Breast epithelium (tissue), 4 donors: Measurements from ENCODE around the gene WNK2. TPM values are rescaled to one million over a fixed set of nuclear protein-coding genes. Genes with fewer than 3 reads are reported as not detected.

Experiments used
- DNase-seq, 2 donors: peaks; one replicate each; pipeline ENCODE4 v3.0.0-alpha.2; 2019; ENCODE audit warnings: low spot score in 2 of 2
- H3K27ac ChIP-seq, 2 donors: fragments of 200-600 bp; sonication (generic) in 1 of 2; one replicate each; pipeline ENCODE4 v1.5.1; 2016 to 2019; ENCODE audit warnings: mild to moderate bottlenecking in 1 of 2
- H3K27me3 ChIP-seq, 2 donors: fragments of 200-600 bp; sonication (generic) in 1 of 2; one replicate each; pipeline versions ENCODE4 v1.5.1 to v1.6.0; 2017 to 2019; ENCODE audit warnings: control low read depth in 1 of 2, mild to moderate bottlenecking in 1 of 2
- H3K36me3 ChIP-seq: fragments of 200-600 bp; one replicate; pipeline ENCODE4 v1.5.1; 2019
- H3K4me1 ChIP-seq, 2 donors: fragments of 200-600 bp; sonication (generic); one replicate each; pipeline ENCODE4 v1.5.1; 2016 to 2019; ENCODE audit warnings: control low read depth in 1 of 2
- H3K4me3 ChIP-seq, 3 donors: fragments of 200-600 bp; sonication (generic); 1 replicate in 2 of 3; 2 replicates in 1 of 3; pipeline ENCODE4 v1.5.1; 2016 to 2019; ENCODE audit warnings: mild to moderate bottlenecking in 3 of 3, moderate library complexity in 2 of 3
- H3K9me3 ChIP-seq, 2 donors: fragments of 200-600 bp; sonication (generic) in 1 of 2; one replicate each; pipeline ENCODE4 v1.5.1; 2016 to 2019; ENCODE audit warnings: control low read depth in 1 of 2
- CTCF ChIP-seq, 3 donors: fragments of 450-650 bp; IDR thresholded peaks; one replicate each; pipeline ENCODE4 v1.5.1; 2016 to 2017; ENCODE audit warnings: antibody characterized with exemption in 3 of 3, mild to moderate bottlenecking in 3 of 3, moderate library complexity in 3 of 3
- POLR2A ChIP-seq: fragments of 450-650 bp; IDR thresholded peaks from one replicate; pipeline ENCODE4 v1.6.1; 2016; ENCODE audit warnings: antibody characterized with exemption, mild to moderate bottlenecking, moderate library complexity
- POLR2AphosphoS5 ChIP-seq, 3 donors: sonication (generic); formaldehyde crosslinking; IDR thresholded peaks; one replicate each; pipeline ENCODE4 v1.6.1; 2017; ENCODE audit warnings: antibody characterized with exemption in 3 of 3
- intact Hi-C: fragments of 100-400 bp; cut with DNase I; formaldehyde crosslinking; loops from one replicate; pipeline ENCODE4 v1.15.1; 2023; ENCODE audit warnings: low total_unique reads
- total RNA-seq, 3 donors: library from RNA; depleted of rRNA; stranded (reverse); fragments of >200 nt; gene quantifications; one replicate each; pipeline ENCODE4 v1.1.0, GENCODE V29; 2016

WNK2 gene
- total RNA-seq, 3 donors from 2014 or later: 9.1 to 28.5 TPM; not detected in 1

GRCh38 chr9:93205896-93206575 is 22.1 kb downstream of the WNK2 start:
- Histone ChIP-seq H3K4me1 (peaks cover 0 to 18% of the 10 kb centered on the region in 2 donors), H3K4me3 (no peak overlapping the region), H3K27ac (no peak overlapping the region), H3K9me3 (no peaks in the 10 kb centered on the region), H3K36me3 (no peaks in the 10 kb centered on the region), H3K27me3 (no peaks in the 10 kb centered on the region)
- no peak for DNase-seq
- intact Hi-C loops: no loop called here
- no peak for TF ChIP-seq CTCF (IDR thresholded peaks at IDR 0.05)
- no peak for TF ChIP-seq POLR2AphosphoS5 (IDR thresholded peaks at IDR 0.05)
- TF ChIP-seq POLR2A: no peak

GRCh38 chr9:93206576-93207155 is 22.7 kb downstream of the WNK2 start:
- no peak for DNase-seq
- no peaks in the 10 kb centered on the region for H3K36me3 ChIP-seq
- no peaks in the 10 kb centered on the region for H3K9me3 ChIP-seq
- intact Hi-C loops: no loop called here
- no peaks in the 10 kb centered on the region for H3K27me3 ChIP-seq
- TF ChIP-seq CTCF (IDR thresholded peaks at IDR 0.05): no peak
- no peak for TF ChIP-seq POLR2A
- TF ChIP-seq POLR2AphosphoS5 (IDR thresholded peaks at IDR 0.05): no peak
- peaks cover 0 to 12% of the 10 kb centered on the region in 2 donors for H3K4me1 ChIP-seq
- no peak overlapping the region for H3K27ac ChIP-seq
- no peak overlapping the region for H3K4me3 ChIP-seq

GRCh38 chr9:93207326-93207814 is 23.4 kb downstream of the WNK2 start:
- H3K36me3 ChIP-seq: no peaks in the 10 kb centered on the region
- H3K27me3 ChIP-seq: no peaks in the 10 kb centered on the region
- H3K27ac ChIP-seq: peak overlapping the region; percentile 43 to 77
- no peaks in the 10 kb centered on the region for H3K9me3 ChIP-seq
- peak overlapping the region in 2 of 3 donors; percentile 4 to 53 for H3K4me3 ChIP-seq
- no peak for DNase-seq
- TF ChIP-seq CTCF (IDR thresholded peaks at IDR 0.05): no peak
- no peak for TF ChIP-seq POLR2AphosphoS5 (IDR thresholded peaks at IDR 0.05)
- no peak for TF ChIP-seq POLR2A
- peaks cover 0 to 6% of the 10 kb centered on the region in 2 donors for H3K4me1 ChIP-seq
- intact Hi-C loops: no loop called here

GRCh38 chr9:93207860-93208734 is 24.2 kb downstream of the WNK2 start:
- Histone ChIP-seq H3K9me3 (no peaks in the 10 kb centered on the region), H3K27ac (peak overlapping the region; percentile 43 to 77), H3K4me3 (peak overlapping the region in 2 of 3 donors; percentile 4 to 53), H3K36me3 (no peaks in the 10 kb centered on the region), H3K4me1 (no peaks in the 10 kb centered on the region), H3K27me3 (no peaks in the 10 kb centered on the region)
- no peak for DNase-seq
- no peak for TF ChIP-seq CTCF (IDR thresholded peaks at IDR 0.05)
- TF ChIP-seq POLR2A: no peak
- intact Hi-C loops: no loop called here

- Histone ChIP-seq H3K27ac (no peak overlapping the region), H3K4me3 (no peak overlapping the region), H3K27me3 (no peaks in the 10 kb centered on the region), H3K36me3 (no peaks in the 10 kb centered on the region), H3K4me1 (no peaks in the 10 kb centered on the region), H3K9me3 (no peaks in the 10 kb centered on the region)
- TF ChIP-seq POLR2AphosphoS5 (IDR thresholded peaks at IDR 0.05): no peak
- no peak for TF ChIP-seq CTCF (IDR thresholded peaks at IDR 0.05)
- no peak for TF ChIP-seq POLR2A
- no peak for DNase-seq
- intact Hi-C loops: no loop called here
Measured at GRCh38 chr9:93209097-93209496, 25.2 kb downstream of the WNK2 start.
